Measurements from ENCODE around the gene PRKCE. TPM values are rescaled to one million over a fixed set of nuclear protein-coding genes. Genes with fewer than 3 reads are reported as not detected.

PRKCE gene
- total and polyA plus RNA-seq, 4 experiments from 2014 or later: 1.8 to 21.7 (median 11.0) TPM

GRCh38 chr2:45867349-45867748 is 215.9 kb downstream of the PRKCE start:
- no peaks in the 10 kb centered on the region for H3K36me3 ChIP-seq (ENCODE audit: insufficient read depth, low read length)
- H3K9me3 Mint-ChIP-seq: peaks cover 0 to 3% (median 0%) of the 10 kb centered on the region in 8 donors
- POLR2A ChIA-PET (ENCODE audit: partially characterized antibody): no interaction called here
- H3K36me3 Mint-ChIP-seq: peaks cover 6 to 15% of the 10 kb centered on the region in 2 donors
- intact Hi-C loops (cut with micrococcal nuclease): no loop called here
- no peak overlapping the region for H3K27ac Mint-ChIP-seq
- H3K4me3 ChIP-seq (ENCODE audit: low read length in 2 of 2): no peak overlapping the region
- no peak overlapping the region for H3K27ac ChIP-seq (ENCODE audit: low read depth, low read length)
- CTCF ChIA-PET (ENCODE audit: partially characterized antibody): no interaction called here
- DNase-seq: no peak
- H3K9me3 ChIP-seq (ENCODE audit: control insufficient read depth in 1 of 2, low read length in 2 of 2): no peaks in the 10 kb centered on the region
- H3K4me3 Mint-ChIP-seq: no peak overlapping the region
- H3K27me3 ChIP-seq (ENCODE audit: insufficient read depth, low read length): no peaks in the 10 kb centered on the region
- peaks cover 2 to 13% (median 3%) of the 10 kb centered on the region in 4 donors for H3K4me1 Mint-ChIP-seq
- H3K27me3 Mint-ChIP-seq: no peaks in the 10 kb centered on the region
- peaks cover 3% of the 10 kb centered on the region for H3K4me1 ChIP-seq (ENCODE audit: insufficient read depth, low read length)

DNA sequence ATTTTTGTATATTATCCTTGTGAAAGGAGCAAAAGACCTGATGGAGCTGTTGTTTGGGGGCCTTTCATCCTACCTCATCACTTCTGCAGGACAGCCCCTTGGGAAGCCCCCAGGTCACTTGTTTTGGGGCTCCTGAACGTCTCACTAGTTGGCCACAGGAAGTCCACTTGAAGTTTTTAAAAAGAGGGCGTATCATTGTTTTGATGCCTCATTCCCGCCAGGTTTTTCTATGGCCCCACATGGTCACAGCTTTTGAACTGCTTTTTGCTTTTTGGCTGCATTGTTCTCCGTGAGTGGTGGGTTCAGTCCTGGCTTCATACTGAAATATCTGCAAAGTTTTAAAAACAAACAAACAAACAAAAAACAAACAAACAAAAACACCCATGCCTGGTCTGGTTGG is 216.3 kb downstream of the PRKCE start:
- intact Hi-C loops (cut with micrococcal nuclease): no loop called here
- Mint-ChIP-seq H3K27ac (no peak overlapping the region), H3K36me3 (peaks cover 6 to 18% of the 10 kb centered on the region in 2 donors), H3K4me3 (no peak overlapping the region), H3K27me3 (no peaks in the 10 kb centered on the region), H3K4me1 (peaks cover 0 to 11% (median 2%) of the 10 kb centered on the region in 4 donors), H3K9me3 (peaks cover 0 to 3% (median 0%) of the 10 kb centered on the region in 8 donors)
- POLR2A ChIA-PET (ENCODE audit: partially characterized antibody): no interaction called here
- no peaks in the 10 kb centered on the region for H3K36me3 ChIP-seq (ENCODE audit: insufficient read depth, low read length)
- H3K4me3 ChIP-seq (ENCODE audit: low read length in 2 of 2): no peak overlapping the region
- H3K4me1 ChIP-seq (ENCODE audit: insufficient read depth, low read length): no peaks in the 10 kb centered on the region
- H3K27me3 ChIP-seq (ENCODE audit: insufficient read depth, low read length): no peaks in the 10 kb centered on the region
- no peak overlapping the region for H3K27ac ChIP-seq (ENCODE audit: low read depth, low read length)
- no peak for DNase-seq
- H3K9me3 ChIP-seq (ENCODE audit: control insufficient read depth in 1 of 2, low read length in 2 of 2): no peaks in the 10 kb centered on the region
- CTCF ChIA-PET (ENCODE audit: partially characterized antibody): no interaction called here

DNA sequence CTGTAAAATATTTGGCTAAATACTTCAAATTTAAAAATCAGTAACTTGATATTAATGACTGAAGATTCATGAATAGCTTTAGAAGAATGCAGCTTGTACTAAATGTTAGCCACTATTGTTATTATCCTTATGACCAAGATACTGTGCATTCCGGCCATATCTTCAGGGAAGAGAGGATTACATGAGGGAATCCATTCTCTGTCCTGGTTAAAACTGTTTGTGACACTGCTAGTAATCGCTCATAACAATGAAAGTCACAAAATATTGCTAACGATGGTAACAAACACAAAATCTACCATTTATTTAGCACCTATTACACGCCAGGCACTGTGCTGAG is 217.7 kb downstream of the PRKCE start:
- H3K27ac Mint-ChIP-seq: no peak overlapping the region
- POLR2A ChIA-PET (ENCODE audit: partially characterized antibody): no interaction called here
- Histone ChIP-seq H3K36me3 (ENCODE audit: insufficient read depth, low read length) (no peaks in the 10 kb centered on the region), H3K4me3 (ENCODE audit: low read length in 2 of 2) (no peak overlapping the region), H3K9me3 (ENCODE audit: control insufficient read depth in 1 of 2, low read length in 2 of 2) (no peaks in the 10 kb centered on the region), H3K27ac (ENCODE audit: low read depth, low read length) (no peak overlapping the region), H3K27me3 (ENCODE audit: insufficient read depth, low read length) (no peaks in the 10 kb centered on the region), H3K4me1 (ENCODE audit: insufficient read depth, low read length) (no peaks in the 10 kb centered on the region)
- intact Hi-C loops (cut with micrococcal nuclease): no loop called here
- peaks cover 0 to 7% (median 0%) of the 10 kb centered on the region in 4 donors for H3K4me1 Mint-ChIP-seq
- peaks cover 6 to 27% of the 10 kb centered on the region in 2 donors for H3K36me3 Mint-ChIP-seq
- H3K9me3 Mint-ChIP-seq: peaks cover 0 to 3% (median 0%) of the 10 kb centered on the region in 8 donors
- no peaks in the 10 kb centered on the region for H3K27me3 Mint-ChIP-seq
- CTCF ChIA-PET (ENCODE audit: partially characterized antibody): interaction anchor here (0.7 kb wide), 1 partner anchor 9 kb away, joined by 3 read pairs; no protein-coding TSS in a partner anchor
- DNase-seq: no peak
- no peak overlapping the region for H3K4me3 Mint-ChIP-seq

DNA sequence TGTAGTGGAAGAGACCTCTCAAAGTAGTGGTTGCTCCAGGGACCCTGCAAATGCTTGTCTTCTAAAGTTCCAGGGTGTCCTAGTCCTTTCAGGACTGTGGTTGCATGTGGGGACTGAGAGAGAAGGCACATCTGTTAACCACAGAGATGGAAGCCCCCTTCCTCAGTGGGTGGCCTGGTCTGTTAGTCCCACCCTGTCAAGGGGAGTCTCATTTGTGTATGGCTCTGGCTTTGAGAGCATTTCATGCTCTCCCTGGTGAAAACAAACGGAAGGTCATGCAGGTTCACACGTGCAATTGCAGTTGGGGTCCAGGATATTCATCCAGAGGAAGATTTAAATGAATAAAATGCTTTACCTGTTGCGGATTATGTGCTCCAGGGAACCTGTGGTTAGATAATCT is 219.6 kb downstream of the PRKCE start:
- intact Hi-C loops (cut with micrococcal nuclease): no loop called here
- H3K36me3 ChIP-seq (ENCODE audit: insufficient read depth, low read length): no peaks in the 10 kb centered on the region
- Mint-ChIP-seq H3K4me1 (peaks cover 0 to 7% (median 0%) of the 10 kb centered on the region in 4 donors), H3K27ac (no peak overlapping the region), H3K27me3 (no peaks in the 10 kb centered on the region), H3K4me3 (no peak overlapping the region), H3K9me3 (peaks cover 0 to 11% (median 6%) of the 10 kb centered on the region in 8 donors), H3K36me3 (peaks cover 12 to 35% of the 10 kb centered on the region in 2 donors)
- DNase-seq: no peak
- no peak overlapping the region for H3K27ac ChIP-seq (ENCODE audit: low read depth, low read length)
- no peaks in the 10 kb centered on the region for H3K4me1 ChIP-seq (ENCODE audit: insufficient read depth, low read length)
- H3K4me3 ChIP-seq (ENCODE audit: low read length in 2 of 2): no peak overlapping the region
- H3K27me3 ChIP-seq (ENCODE audit: insufficient read depth, low read length): no peaks in the 10 kb centered on the region
- ChIA-PET POLR2A (ENCODE audit: partially characterized antibody) (no interaction called here), CTCF (ENCODE audit: partially characterized antibody) (no interaction called here)
- no peaks in the 10 kb centered on the region for H3K9me3 ChIP-seq (ENCODE audit: control insufficient read depth in 1 of 2, low read length in 2 of 2)

DNA sequence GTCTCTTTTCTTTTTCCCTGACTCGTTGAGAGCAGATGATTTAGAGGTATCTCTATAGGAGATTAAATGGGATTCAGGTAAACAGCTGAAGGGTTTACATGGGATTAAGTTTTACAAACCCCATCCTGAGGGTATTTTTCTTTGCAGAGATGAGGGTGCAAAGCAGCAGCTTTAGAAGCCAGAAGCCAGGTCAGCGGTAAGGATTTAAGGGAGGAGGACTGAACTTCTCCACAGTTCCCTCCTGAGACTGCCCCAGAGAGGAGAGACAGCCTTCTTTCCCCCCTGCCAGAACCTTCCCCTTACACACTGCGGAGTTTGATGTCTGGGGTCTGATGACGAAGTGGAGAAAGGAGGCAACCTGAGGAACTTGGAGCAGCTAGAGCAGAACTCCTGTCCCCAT is 220.1 kb downstream of the PRKCE start:
- H3K36me3 Mint-ChIP-seq: peaks cover 16 to 40% of the 10 kb centered on the region in 2 donors
- CTCF ChIA-PET (ENCODE audit: partially characterized antibody): no interaction called here
- peaks cover 0 to 17% (median 11%) of the 10 kb centered on the region in 8 donors for H3K9me3 Mint-ChIP-seq
- no peak overlapping the region for H3K4me3 ChIP-seq (ENCODE audit: low read length in 2 of 2)
- H3K9me3 ChIP-seq (ENCODE audit: control insufficient read depth in 1 of 2, low read length in 2 of 2): no peaks in the 10 kb centered on the region
- no peak overlapping the region for H3K27ac ChIP-seq (ENCODE audit: low read depth, low read length)
- intact Hi-C loops (cut with micrococcal nuclease): no loop called here
- no peaks in the 10 kb centered on the region for H3K27me3 ChIP-seq (ENCODE audit: insufficient read depth, low read length)
- H3K4me3 Mint-ChIP-seq: no peak overlapping the region
- peaks cover 0 to 9% (median 0%) of the 10 kb centered on the region in 4 donors for H3K4me1 Mint-ChIP-seq
- H3K27me3 Mint-ChIP-seq: no peaks in the 10 kb centered on the region
- no peaks in the 10 kb centered on the region for H3K36me3 ChIP-seq (ENCODE audit: insufficient read depth, low read length)
- H3K27ac Mint-ChIP-seq: no peak overlapping the region
- H3K4me1 ChIP-seq (ENCODE audit: insufficient read depth, low read length): no peaks in the 10 kb centered on the region
- no peak for DNase-seq
- POLR2A ChIA-PET (ENCODE audit: partially characterized antibody): no interaction called here

DNA sequence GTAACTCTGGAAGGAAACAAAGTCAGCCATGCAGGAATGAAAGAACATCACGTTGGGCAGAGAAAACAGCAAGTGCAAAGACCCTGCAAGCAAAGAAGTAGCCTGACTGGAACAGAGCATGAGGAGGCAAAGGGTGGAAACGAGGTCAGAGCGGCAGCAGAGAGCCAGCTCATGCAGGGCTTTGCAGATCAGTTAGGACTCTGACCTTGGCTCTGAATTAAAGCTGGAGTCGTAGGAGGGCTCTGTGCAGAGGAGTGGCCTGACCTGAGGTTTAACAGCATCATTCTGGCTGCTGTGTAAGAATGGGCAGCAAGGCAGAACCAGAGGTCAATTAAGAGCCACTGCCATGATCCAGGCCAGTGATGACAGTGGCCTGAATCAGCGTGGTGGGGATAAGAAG is 220.7 kb downstream of the PRKCE start:
- Histone ChIP-seq H3K9me3 (ENCODE audit: control insufficient read depth in 1 of 2, low read length in 2 of 2) (no peaks in the 10 kb centered on the region), H3K27ac (ENCODE audit: low read depth, low read length) (no peak overlapping the region), H3K4me1 (ENCODE audit: insufficient read depth, low read length) (no peaks in the 10 kb centered on the region), H3K36me3 (ENCODE audit: insufficient read depth, low read length) (no peaks in the 10 kb centered on the region), H3K27me3 (ENCODE audit: insufficient read depth, low read length) (no peaks in the 10 kb centered on the region), H3K4me3 (ENCODE audit: low read length in 2 of 2) (no peak overlapping the region)
- no peak for DNase-seq
- H3K4me1 Mint-ChIP-seq: peaks cover 0 to 9% (median 0%) of the 10 kb centered on the region in 4 donors
- H3K36me3 Mint-ChIP-seq: peaks cover 16 to 44% of the 10 kb centered on the region in 2 donors
- peaks cover 0 to 21% (median 13%) of the 10 kb centered on the region in 8 donors for H3K9me3 Mint-ChIP-seq
- H3K4me3 Mint-ChIP-seq: peak overlapping the region in 1 of 8 donors; percentile 32
- no peaks in the 10 kb centered on the region for H3K27me3 Mint-ChIP-seq
- H3K27ac Mint-ChIP-seq: no peak overlapping the region
- intact Hi-C loops (cut with micrococcal nuclease): no loop called here
- CTCF ChIA-PET (ENCODE audit: partially characterized antibody): no interaction called here
- POLR2A ChIA-PET (ENCODE audit: partially characterized antibody): no interaction called here

DNA sequence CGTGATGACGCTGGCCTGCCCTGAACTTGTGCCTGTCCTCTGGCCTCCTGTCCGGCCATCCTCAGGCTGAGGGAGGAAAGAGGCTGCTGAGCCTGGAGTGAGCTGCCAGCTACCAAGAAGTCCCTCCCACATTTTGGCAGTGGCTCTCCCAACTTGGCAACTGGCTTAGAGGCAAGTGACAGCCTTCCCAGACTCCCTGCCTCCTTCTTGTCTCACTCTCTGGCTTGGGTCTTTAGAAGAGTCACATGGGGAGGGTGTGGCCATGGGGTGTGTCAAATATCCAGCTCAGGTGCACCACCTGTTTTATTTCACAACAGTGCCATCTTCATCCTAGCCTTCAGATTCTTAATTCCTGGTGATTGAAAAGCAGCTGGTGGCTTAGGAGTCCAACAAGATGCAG is 222.9 kb downstream of the PRKCE start:
- no peaks in the 10 kb centered on the region for H3K9me3 ChIP-seq (ENCODE audit: control insufficient read depth in 1 of 2, low read length in 2 of 2)
- H3K9me3 Mint-ChIP-seq: peaks cover 2 to 23% (median 15%) of the 10 kb centered on the region in 8 donors
- H3K4me1 ChIP-seq (ENCODE audit: insufficient read depth, low read length): no peaks in the 10 kb centered on the region
- no peaks in the 10 kb centered on the region for H3K36me3 ChIP-seq (ENCODE audit: insufficient read depth, low read length)
- DNase-seq: no peak
- ChIA-PET POLR2A (ENCODE audit: partially characterized antibody) (no interaction called here), CTCF (ENCODE audit: partially characterized antibody) (no interaction called here)
- H3K4me3 Mint-ChIP-seq: no peak overlapping the region
- intact Hi-C loops (cut with micrococcal nuclease): no loop called here
- H3K4me3 ChIP-seq (ENCODE audit: low read length in 2 of 2): no peak overlapping the region
- peaks cover 0 to 7% (median under 1%) of the 10 kb centered on the region in 4 donors for H3K4me1 Mint-ChIP-seq
- H3K27ac Mint-ChIP-seq: no peak overlapping the region
- H3K27me3 Mint-ChIP-seq: no peaks in the 10 kb centered on the region
- peaks cover 26 to 63% of the 10 kb centered on the region in 2 donors for H3K36me3 Mint-ChIP-seq
- H3K27me3 ChIP-seq (ENCODE audit: insufficient read depth, low read length): no peaks in the 10 kb centered on the region
- no peak overlapping the region for H3K27ac ChIP-seq (ENCODE audit: low read depth, low read length)

DNA sequence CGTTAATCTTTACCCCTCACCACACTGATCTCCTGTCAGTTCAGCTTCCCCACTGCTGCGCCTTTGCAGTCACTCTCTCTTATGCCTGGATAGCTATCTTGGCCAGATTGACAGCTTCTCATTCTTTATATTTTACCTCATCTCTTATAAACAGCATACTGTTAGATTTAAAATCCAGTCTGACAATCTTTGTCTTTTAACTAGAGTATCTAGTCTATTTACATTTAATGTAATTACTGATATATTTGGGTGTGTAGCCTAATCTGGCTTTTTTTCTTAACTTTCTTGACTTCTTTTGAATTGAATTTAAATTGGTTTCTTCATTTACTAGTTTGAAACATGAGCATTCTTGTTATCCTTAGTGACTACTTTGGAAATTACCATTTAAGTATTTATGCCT is 225.1 kb downstream of the PRKCE start:
- Histone ChIP-seq H3K27ac (ENCODE audit: low read depth, low read length) (no peak overlapping the region), H3K4me3 (ENCODE audit: low read length in 2 of 2) (no peak overlapping the region), H3K27me3 (ENCODE audit: insufficient read depth, low read length) (no peaks in the 10 kb centered on the region), H3K36me3 (ENCODE audit: insufficient read depth, low read length) (no peaks in the 10 kb centered on the region), H3K9me3 (ENCODE audit: control insufficient read depth in 1 of 2, low read length in 2 of 2) (no peaks in the 10 kb centered on the region), H3K4me1 (ENCODE audit: insufficient read depth, low read length) (no peaks in the 10 kb centered on the region)
- Mint-ChIP-seq H3K27me3 (no peaks in the 10 kb centered on the region), H3K27ac (no peak overlapping the region), H3K4me3 (peak overlapping the region in 1 of 8 donors; percentile 36), H3K36me3 (peaks cover 24 to 60% of the 10 kb centered on the region in 2 donors), H3K9me3 (peaks cover 2 to 23% (median 15%) of the 10 kb centered on the region in 8 donors), H3K4me1 (peaks cover 0 to 4% (median under 1%) of the 10 kb centered on the region in 4 donors)
- POLR2A ChIA-PET (ENCODE audit: partially characterized antibody): no interaction called here
- intact Hi-C loops (cut with micrococcal nuclease): no loop called here
- no peak for DNase-seq
- CTCF ChIA-PET (ENCODE audit: partially characterized antibody): no interaction called here

All from CD4-positive, alpha-beta memory T cell (primary cell).